Measurements from ENCODE around the gene PYCARD.

Gene PYCARD

GRCh38 chr16:31186930-31187807 is 15.4 kb downstream of the PYCARD start:
- no peak for TF ChIP-seq CTCF (IDR thresholded peaks at IDR 0.05; ENCODE audit: borderline replicate concordance, control extremely low read depth, extremely low read depth, insufficient read depth, missing control alignments)
- in situ Hi-C loops (cut with MboI; ENCODE audit: low sequenced_read_pairs, unreplicated experiment), result loop anchor here (25.0 kb wide), 1 partner anchor 175 kb away; the partner anchor contains the start of gene ITGAX
- no peak for DNase-seq (ENCODE audit: low spot score)

DNA sequence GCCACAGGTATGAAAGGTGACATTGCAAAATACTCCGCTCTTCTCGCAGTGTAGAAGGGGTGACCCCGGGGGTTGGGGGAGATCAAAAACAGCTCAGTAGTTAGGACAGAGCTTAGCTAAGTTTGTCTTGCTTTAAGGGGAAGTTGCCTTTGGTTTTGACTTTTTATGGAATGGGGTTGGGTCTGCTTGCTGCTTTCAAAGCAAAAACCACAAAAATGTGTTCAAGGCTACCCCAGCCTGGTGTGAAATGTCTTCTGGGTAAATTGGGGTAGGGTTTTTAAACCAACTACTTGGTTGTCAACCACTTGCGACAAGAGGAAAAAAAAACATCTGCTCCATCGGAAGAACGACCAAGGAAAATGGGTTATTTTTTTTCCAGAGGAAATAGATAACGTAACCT is 16.4 kb downstream of the PYCARD start:
- no peak for DNase-seq (ENCODE audit: low spot score)
- no peak for TF ChIP-seq CTCF (IDR thresholded peaks at IDR 0.05; ENCODE audit: borderline replicate concordance, control extremely low read depth, extremely low read depth, insufficient read depth, missing control alignments)
- in situ Hi-C loops (cut with MboI; ENCODE audit: low sequenced_read_pairs, unreplicated experiment), result loop anchor here (25.0 kb wide), 1 partner anchor 176 kb away; the partner anchor contains the start of gene ITGAX

DNA sequence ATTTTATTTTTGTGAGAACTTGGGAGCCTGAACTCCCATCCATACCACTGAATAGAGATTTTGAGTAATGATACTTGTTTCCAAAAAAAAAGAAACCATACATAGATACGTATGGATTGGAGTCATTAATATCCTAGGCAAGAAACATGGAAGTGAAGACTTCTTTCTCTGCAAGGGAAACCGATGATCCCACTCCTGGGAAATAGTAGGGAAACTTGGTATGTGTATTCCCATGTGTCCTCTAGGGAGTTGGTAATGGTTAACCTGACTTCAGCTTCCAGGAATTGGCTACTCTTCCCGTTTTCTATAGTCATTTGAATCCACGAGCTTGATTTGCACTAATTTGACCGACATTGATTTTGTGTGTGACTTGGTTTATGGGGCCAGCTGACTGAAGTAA is 17.2 kb downstream of the PYCARD start:
- no peak for DNase-seq (ENCODE audit: low spot score)
- TF ChIP-seq CTCF (IDR thresholded peaks at IDR 0.05; ENCODE audit: borderline replicate concordance, control extremely low read depth, extremely low read depth, insufficient read depth, missing control alignments), result no peak
- in situ Hi-C loops (cut with MboI; ENCODE audit: low sequenced_read_pairs, unreplicated experiment), result loop anchor here (25.0 kb wide), 1 partner anchor 177 kb away; the partner anchor contains the start of gene ITGAX

DNA sequence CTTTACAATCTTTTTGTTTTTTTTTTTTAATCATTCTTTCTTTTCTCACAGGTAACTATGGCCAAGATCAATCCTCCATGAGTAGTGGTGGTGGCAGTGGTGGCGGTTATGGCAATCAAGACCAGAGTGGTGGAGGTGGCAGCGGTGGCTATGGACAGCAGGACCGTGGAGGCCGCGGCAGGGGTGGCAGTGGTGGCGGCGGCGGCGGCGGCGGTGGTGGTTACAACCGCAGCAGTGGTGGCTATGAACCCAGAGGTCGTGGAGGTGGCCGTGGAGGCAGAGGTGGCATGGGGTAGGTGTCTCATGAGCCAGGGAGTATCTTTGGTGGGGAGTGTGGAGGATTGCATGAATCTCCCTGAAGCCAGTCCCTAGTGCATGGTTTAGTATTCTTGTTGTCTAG is 17.7 kb downstream of the PYCARD start:
- no peak for TF ChIP-seq CTCF (IDR thresholded peaks at IDR 0.05; ENCODE audit: borderline replicate concordance, control extremely low read depth, extremely low read depth, insufficient read depth, missing control alignments)
- DNase-seq (ENCODE audit: low spot score), result no peak
- in situ Hi-C loops (cut with MboI; ENCODE audit: low sequenced_read_pairs, unreplicated experiment), result loop anchor here (25.0 kb wide), 1 partner anchor 177 kb away; the partner anchor contains the start of gene ITGAX

GRCh38 chr16:31183432-31184428 is 18.8 kb downstream of the PYCARD start:
- no peak for TF ChIP-seq CTCF (IDR thresholded peaks at IDR 0.05; ENCODE audit: borderline replicate concordance, control extremely low read depth, extremely low read depth, insufficient read depth, missing control alignments)
- no peak for DNase-seq (ENCODE audit: low spot score)
- in situ Hi-C loops (cut with MboI; ENCODE audit: low sequenced_read_pairs, unreplicated experiment), result loop anchor here (25.0 kb wide), 1 partner anchor 179 kb away; the partner anchor contains the start of gene ITGAX

DNA sequence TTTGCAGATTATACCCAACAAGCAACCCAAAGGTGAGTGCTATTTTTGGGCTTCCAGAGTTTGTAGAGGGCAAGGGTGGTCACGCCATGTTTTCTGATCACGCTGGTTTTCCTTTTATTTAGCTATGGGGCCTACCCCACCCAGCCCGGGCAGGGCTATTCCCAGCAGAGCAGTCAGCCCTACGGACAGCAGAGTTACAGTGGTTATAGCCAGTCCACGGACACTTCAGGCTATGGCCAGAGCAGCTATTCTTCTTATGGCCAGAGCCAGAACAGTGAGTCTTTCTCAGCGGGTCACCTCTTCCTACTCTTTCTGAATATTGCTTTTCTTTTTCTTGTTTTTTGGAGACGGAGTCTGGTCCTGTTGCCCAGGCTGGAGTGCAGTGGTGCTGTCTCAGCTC is 20.2 kb downstream of the PYCARD start:
- no peak for TF ChIP-seq CTCF (IDR thresholded peaks at IDR 0.05; ENCODE audit: borderline replicate concordance, control extremely low read depth, extremely low read depth, insufficient read depth, missing control alignments)
- in situ Hi-C loops (cut with MboI; ENCODE audit: low sequenced_read_pairs, unreplicated experiment), result loop anchor here (25.0 kb wide), 1 partner anchor 180 kb away; the partner anchor contains the start of gene ITGAX
- no peak for DNase-seq (ENCODE audit: low spot score)
